Measurements from ENCODE around the gene NFS1.

Gene NFS1

DNA sequence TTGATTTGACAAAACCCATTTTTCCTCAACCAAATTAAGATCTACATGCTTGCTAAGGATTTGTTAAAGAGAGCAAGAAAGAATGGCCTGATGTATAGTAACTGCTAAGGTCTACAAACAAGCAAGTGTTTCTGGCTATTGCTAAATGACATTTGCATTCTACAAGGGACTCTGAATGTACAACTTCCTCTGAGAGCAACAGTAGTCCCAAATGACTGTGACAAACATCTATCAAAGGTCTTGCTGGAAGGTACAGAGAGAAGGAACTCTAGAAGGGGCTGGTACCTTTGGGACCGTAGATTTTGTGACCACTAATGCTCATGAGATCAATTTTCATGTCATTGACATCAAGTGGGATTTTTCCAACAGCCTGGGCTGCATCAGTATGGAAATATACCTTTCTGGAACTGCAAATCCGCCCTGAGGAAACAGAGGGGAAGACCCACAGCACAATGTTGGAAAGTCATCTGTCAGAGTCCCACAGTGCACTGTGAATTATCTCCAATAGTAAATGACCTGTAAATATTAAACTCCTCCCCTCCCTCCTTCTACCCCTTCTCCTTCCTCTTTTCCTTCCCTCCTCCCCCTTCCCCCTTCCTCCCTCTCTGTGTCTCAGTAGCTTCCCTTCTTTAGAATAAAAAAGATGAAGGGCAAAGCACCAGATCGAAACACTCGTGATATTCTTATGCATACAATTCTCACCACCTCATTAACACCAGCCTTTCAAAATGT lies 18.5 kb downstream of the NFS1 start:
- no peak for DNase-seq (ENCODE audit: insufficient read length, low spot score)
- FAIRE-seq: no peak

GRCh38 chr20:35674921-35675320 lies 24.2 kb downstream of the NFS1 start:
- no peak for DNase-seq (ENCODE audit: insufficient read length, low spot score)
- no peak for FAIRE-seq

GRCh38 chr20:35673884-35674283 lies 25.3 kb downstream of the NFS1 start:
- FAIRE-seq (no peak), DNase-seq (ENCODE audit: insufficient read length, low spot score) (no peak)

- no peak for DNase-seq (ENCODE audit: insufficient read length, low spot score)
- no peak for FAIRE-seq
Observed at GRCh38 chr20:35669681-35670080, 29.5 kb downstream of the NFS1 start.

DNA sequence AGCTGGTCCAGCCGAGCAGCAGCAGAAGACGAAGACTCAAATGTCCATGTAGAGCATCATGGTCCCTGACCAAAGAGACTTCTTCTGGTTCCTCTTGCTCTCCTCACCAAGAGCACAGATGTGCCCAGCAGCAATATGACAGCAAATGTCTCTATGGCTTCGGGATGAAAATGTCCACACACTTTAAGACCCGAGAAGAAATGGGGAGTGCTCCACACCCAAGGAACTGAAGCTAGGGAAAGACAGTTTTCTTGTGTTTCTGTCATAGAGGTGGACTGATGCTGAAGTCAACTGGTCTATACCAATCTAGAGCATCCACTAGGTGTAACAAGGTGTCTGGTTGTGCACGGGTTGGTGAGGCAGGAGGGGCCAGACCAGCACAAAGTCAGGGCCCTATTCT lies 29.9 kb downstream of the NFS1 start:
- FAIRE-seq: no peak
- no peak for DNase-seq (ENCODE audit: insufficient read length, low spot score)

- DNase-seq (ENCODE audit: insufficient read length, low spot score) (no peak), FAIRE-seq (no peak)
Observed at GRCh38 chr20:35665949-35666288, 33.2 kb downstream of the NFS1 start.

- FAIRE-seq (peak; percentile 94), DNase-seq (ENCODE audit: insufficient read length, low spot score) (peak; percentile 99)
Observed at GRCh38 chr20:35664466-35665206, 34.5 kb downstream of the NFS1 start, which contains the start of the genes CPNE1 and RBM12. CPNE1 (minus strand) TSS chr20:35664900; CDS start chr20:35632923, 31,977 bp downstream. RBM12 (minus strand) TSS chr20:35664900; CDS start chr20:35655322, 9,578 bp downstream.

DNA sequence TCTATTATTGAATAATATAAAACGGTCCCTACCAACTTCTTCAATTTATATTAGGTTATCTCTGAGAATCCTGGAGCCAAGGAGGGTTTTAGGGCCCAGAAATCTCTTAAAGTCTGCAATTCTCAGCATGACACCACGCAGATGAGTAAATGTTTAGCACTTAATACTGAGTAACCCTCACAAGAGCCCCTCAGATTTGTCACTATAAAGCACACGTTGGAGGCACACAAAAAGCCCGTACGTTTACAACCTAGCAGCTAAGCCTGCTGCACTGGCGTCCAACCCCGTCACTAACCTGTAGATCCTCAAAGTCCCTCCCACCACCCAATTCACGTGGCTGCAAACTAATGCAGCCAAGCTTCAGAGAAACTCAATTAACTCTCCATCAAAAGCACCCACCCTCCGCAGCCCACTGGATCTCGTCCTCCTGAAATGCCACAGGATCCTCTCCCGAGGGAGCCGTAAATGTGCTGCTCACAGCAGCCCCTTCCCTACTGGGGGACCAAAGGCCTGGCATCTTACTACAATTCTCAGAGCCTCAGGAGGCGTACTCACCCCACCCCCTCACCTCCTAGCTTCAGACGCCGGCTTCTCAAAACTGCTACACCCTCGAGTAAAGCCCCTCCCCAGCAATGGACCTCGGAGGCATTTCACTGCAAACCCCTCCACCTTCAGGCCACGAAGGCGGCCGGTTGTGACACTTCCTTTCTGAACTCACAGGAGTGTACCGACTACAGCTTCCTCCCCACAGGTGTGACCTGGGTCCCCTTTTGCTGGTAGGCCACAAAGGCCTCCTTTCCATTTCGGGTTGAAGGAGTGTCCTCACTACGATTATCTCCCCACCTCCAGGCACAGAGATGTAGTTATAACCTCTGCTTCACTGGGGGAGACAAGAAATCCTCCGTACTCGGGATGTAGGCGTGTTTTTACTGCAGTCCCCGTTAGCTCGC lies 35.4 kb downstream of the NFS1 start:
- FAIRE-seq (no peak), DNase-seq (ENCODE audit: insufficient read length, low spot score) (peak; percentile 39)

DNA sequence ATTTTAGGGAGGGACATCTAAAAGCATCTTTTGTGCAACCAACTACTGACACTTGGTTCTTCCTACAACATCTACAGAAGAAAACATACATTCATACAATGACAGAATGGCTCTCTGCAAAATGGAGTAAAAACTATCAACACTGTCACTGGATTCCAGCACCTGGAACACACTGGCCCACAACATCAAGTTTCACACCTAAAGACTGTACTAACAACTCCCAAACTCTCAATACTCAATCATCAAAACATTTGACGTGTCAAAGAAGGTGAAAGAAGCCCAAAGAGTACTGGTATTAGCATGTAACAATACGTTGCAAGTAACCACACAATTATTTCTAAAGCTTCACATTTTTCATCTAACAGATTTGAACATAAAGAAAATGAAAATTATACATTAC lies 36.6 kb downstream of the NFS1 start:
- DNase-seq (ENCODE audit: insufficient read length, low spot score) (no peak), FAIRE-seq (no peak)

DNA sequence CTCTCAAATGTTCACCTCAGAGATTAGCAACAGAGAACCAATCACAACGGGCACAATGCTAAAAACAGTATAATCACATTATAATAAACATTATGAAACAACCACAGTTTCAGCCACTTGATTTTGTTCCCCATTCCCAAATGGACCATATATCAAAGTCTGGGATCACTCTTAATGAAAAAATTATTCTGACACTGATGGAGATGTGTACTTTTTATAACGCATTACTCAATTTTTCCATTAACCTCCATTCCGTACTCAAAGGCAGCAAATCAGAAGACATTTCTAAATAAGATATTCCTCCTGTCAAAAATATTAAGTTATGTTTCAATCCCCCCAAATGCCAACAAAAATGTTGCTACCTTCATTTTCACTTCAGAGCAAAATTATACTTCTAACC lies 37.2 kb downstream of the NFS1 start:
- no peak for DNase-seq (ENCODE audit: insufficient read length, low spot score)
- FAIRE-seq: no peak

- DNase-seq (ENCODE audit: insufficient read length, low spot score) (no peak), FAIRE-seq (no peak)
Observed at GRCh38 chr20:35661053-35661452, 38.1 kb downstream of the NFS1 start.

DNA sequence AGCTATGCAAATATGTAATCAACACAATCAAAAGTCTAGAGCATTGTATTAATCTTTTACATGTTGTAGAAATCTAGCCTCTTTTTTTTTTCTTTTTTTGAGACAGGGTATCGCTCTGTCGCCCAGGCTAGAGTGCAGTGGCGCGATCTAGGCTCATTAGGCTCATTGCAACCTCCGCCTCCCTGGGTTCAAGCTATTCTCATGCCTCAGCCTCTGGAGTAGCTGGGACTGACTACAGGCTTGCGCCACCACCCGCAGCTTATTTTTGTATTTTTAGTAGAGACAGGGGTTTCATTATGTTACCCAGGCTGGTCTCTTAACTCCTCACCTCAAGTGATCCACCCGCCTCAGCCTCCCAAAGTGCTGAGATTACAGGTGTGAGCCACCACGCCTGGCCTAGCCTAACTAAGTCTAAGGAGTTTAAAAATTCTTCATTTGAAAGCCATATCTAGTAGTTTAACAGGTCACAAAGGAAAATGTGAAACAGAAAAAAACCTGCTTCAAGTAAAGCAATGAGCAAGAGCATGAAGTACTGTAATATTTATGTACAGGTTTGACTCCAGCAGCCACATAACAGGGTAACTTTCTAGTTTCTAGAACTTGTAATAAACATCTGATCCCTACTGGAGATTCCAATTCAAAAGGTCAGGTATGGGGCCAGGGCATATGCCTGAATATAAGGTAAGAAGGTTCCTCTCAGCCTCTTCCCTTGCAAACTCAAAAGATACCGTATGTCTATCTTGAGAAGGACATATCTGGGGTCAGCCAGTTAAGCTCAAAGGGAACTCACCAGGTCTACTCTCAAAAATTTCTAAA lies 38.8 kb downstream of the NFS1 start:
- DNase-seq (ENCODE audit: insufficient read length, low spot score) (no peak), FAIRE-seq (no peak)

DNA sequence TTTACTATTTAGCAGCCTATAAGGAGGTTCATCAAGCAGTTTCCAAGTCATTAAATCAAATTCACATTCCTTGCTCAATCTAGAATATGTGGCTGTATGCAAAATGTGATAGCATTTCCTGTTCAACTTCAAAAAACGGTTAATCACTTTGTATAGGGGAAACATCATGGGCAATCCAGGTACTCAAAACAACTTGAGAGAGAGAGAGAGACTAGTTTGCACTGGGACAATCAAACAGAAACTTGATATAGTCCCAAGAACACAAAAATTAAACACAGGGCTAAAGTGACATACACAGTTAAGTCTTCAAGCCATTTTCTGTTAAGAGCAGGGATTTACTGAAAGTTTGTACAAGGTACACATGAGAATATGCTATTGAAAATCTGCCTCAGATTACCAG lies 41.9 kb downstream of the NFS1 start:
- DNase-seq (ENCODE audit: insufficient read length, low spot score) (no peak), FAIRE-seq (no peak)

DNA sequence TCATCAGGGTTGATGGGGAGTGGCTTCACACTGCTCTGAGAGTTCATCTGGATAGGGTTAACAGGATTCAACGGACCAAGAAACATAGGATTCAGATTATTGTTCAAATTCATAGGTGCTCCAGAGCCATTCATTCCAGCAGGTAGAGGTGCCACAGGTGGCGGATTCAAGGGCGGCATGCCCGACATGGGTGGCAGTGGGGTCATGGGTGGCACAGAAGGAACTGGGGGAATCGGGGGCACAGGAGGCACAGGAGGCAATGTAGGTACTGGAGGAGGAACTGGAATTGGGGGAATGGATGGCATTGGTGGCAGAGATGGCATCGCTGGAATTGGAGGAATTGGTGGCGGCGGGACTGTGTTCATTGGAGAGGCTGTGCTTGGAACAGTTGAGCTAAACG lies 44.7 kb downstream of the NFS1 start:
- FAIRE-seq (no peak), DNase-seq (ENCODE audit: insufficient read length, low spot score) (no peak)

- DNase-seq (ENCODE audit: insufficient read length, low spot score) (no peak), FAIRE-seq (no peak)
Observed at GRCh38 chr20:35653893-35654292, 45.3 kb downstream of the NFS1 start.

- FAIRE-seq: no peak
Observed at GRCh38 chr20:35653430-35653734, 45.8 kb downstream of the NFS1 start.

GRCh38 chr20:35652641-35653429 lies 46.3 kb downstream of the NFS1 start:
- FAIRE-seq (no peak), DNase-seq (ENCODE audit: insufficient read length, low spot score) (no peak)

More at GRCh38 chr20:35653430-35653734, 45.8 kb downstream of the NFS1 start:
- no peak for DNase-seq (ENCODE audit: insufficient read length, low spot score)

DNA sequence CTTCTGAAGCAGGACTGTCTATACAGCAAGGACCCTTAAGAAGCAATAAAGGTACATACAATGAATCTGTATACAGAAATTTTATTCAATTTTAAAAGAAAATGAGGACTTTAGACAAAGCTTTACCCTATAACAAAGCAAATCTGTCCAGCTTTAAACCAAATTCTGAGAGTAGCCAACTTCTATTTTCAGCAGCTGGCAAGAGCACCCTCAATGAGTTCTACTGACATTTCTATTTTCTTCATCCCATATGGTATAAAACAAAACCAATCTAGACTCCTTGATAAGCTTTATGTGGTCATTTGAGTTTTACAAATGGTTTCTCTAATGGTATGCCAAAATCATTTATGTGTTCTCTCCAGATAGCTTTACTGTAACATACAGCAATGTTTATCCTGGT lies 47.2 kb downstream of the NFS1 start:
- DNase-seq (ENCODE audit: insufficient read length, low spot score) (no peak), FAIRE-seq (no peak)

DNA sequence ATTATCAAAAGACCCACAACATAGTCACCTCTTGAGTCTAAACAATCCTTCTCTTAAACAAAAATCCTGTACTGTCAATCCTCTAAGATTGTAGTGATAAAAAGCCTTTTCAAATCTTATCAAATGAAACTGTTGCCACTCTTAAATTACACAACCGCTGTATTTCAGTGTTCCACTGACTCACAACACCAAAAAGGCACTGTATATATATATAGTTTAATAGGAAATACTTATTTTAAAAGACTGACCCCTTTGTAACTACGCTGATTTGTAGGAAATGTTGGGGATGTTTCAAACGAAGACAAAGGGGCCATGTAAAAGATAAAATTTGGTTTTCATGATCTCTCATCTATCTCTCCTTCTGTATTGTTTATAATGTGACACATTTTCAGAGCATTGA lies 48.5 kb downstream of the NFS1 start:
- FAIRE-seq (no peak), DNase-seq (ENCODE audit: insufficient read length, low spot score) (no peak)

- no peak for DNase-seq (ENCODE audit: insufficient read length, low spot score)
Observed at GRCh38 chr20:35648836-35649235, 50.3 kb downstream of the NFS1 start.

More at GRCh38 chr20:35648836-35649235, 50.3 kb downstream of the NFS1 start:
- FAIRE-seq: no peak

Measured in HTR-8/SVneo (cell line).